DND-41 (cell line): Measurements from ENCODE around the gene CRISPLD2.

Experiments
- ATAC-seq: fragments of 200-7000 bp; cut with Tn5 transposase; 3 replicates; pipeline ENCODE4 v1.9.1; 2021; ENCODE audit warnings: low read depth; ENCODE audit not compliant: insufficient read depth
- DNase-seq: peaks from one replicate; pipeline ENCODE4 v3.0.0-alpha.2; 2020
- H2AFZ ChIP-seq: 2 replicates; pipeline ENCODE4 v1.6.0; 2012; ENCODE audit warnings: low read depth, low read length
- H3K27ac ChIP-seq: 2 replicates; pipeline ENCODE4 v1.5.1; 2012; ENCODE audit warnings: low read length, inconsistent platforms
- H3K27me3 ChIP-seq: fragments of 200-600 bp; sonication (generic); 2 replicates; pipeline ENCODE4 v1.6.0; 2012; ENCODE audit warnings: low read length, mild to moderate bottlenecking, inconsistent platforms; ENCODE audit not compliant: insufficient read depth, poor library complexity
- H3K36me3 ChIP-seq: 2 replicates; pipeline ENCODE4 v1.5.1; 2012; ENCODE audit warnings: low read length, inconsistent platforms; ENCODE audit not compliant: insufficient read depth
- H3K4me1 ChIP-seq: 2 replicates; pipeline ENCODE4 v1.5.1; 2012; ENCODE audit warnings: mild to moderate bottlenecking, low read length; ENCODE audit not compliant: insufficient read depth
- H3K4me2 ChIP-seq: 2 replicates; pipeline ENCODE4 v1.6.0; 2012; ENCODE audit warnings: mild to moderate bottlenecking, moderate library complexity, low read length, inconsistent platforms; ENCODE audit not compliant: insufficient read depth
- H3K4me3 ChIP-seq, 2 experiments: fragments of 200-600 bp in 1 of 2; shearing (Covaris generic) in 1 of 2; 2 replicates each; pipeline ENCODE4 v1.5.1; 2012 to 2016; ENCODE audit warnings: inconsistent platforms in 2 of 2, low read length in 2 of 2, mild to moderate bottlenecking in 2 of 2, low read depth in 1 of 2, moderate library complexity in 1 of 2
- H3K79me2 ChIP-seq: 2 replicates; pipeline ENCODE4 v1.6.0; 2012; ENCODE audit warnings: low read length, inconsistent platforms; ENCODE audit not compliant: insufficient read depth
- H3K9ac ChIP-seq: 2 replicates; pipeline ENCODE4 v1.6.0; 2012; ENCODE audit warnings: low read depth, mild to moderate bottlenecking, inconsistent platforms, low read length, moderate library complexity
- H3K9me3 ChIP-seq: 2 replicates; pipeline ENCODE4 v1.5.1; 2012; ENCODE audit warnings: low read length, moderate library complexity, mild to moderate bottlenecking, inconsistent platforms; ENCODE audit not compliant: insufficient read depth, severe bottlenecking
- H4K20me1 ChIP-seq: 2 replicates; pipeline ENCODE4 v1.6.0; 2012; ENCODE audit warnings: low read length; ENCODE audit not compliant: insufficient read depth
- CTCF ChIP-seq: IDR thresholded peaks from 2 replicates; pipeline ENCODE4 v1.5.1; 2012; ENCODE audit warnings: borderline replicate concordance, low read length, moderate library complexity, mild to moderate bottlenecking; ENCODE audit not compliant: poor library complexity, severe bottlenecking; ENCODE audit errors: extremely low read depth
- EZH2 ChIP-seq: IDR thresholded peaks from 3 replicates; pipeline ENCODE4 v1.6.1; 2012; ENCODE audit warnings: borderline replicate concordance, low read depth, mild to moderate bottlenecking, moderate library complexity, low read length, inconsistent platforms; ENCODE audit not compliant: severe bottlenecking

CRISPLD2 gene

GRCh38 chr16:84836234-84836647 is 16.5 kb downstream of the CRISPLD2 start:
- H3K27ac ChIP-seq = no peak overlapping the region
- H3K27me3 ChIP-seq = no peaks in the 10 kb centered on the region
- H3K4me1 ChIP-seq = no peaks in the 10 kb centered on the region
- H3K9me3 ChIP-seq = no peaks in the 10 kb centered on the region
- peaks cover 8% of the 10 kb centered on the region; the same call in 1 of the 2 replicates for H4K20me1 ChIP-seq
- DNase-seq (no peak), ATAC-seq (no peak)
- H3K79me2 ChIP-seq = no peaks in the 10 kb centered on the region
- no peak overlapping the region for H2AFZ ChIP-seq
- no peak overlapping the region for H3K9ac ChIP-seq
- no peak overlapping the region for H3K4me2 ChIP-seq
- H3K4me3 ChIP-seq = no peak overlapping the region
- TF ChIP-seq EZH2 = no peak
- no peak for TF ChIP-seq CTCF
- H3K36me3 ChIP-seq = no peaks in the 10 kb centered on the region

- Histone ChIP-seq H3K27me3 (no peaks in the 10 kb centered on the region), H3K79me2 (no peaks in the 10 kb centered on the region), H4K20me1 (peaks cover 8% of the 10 kb centered on the region; the same call in 1 of the 2 replicates), H3K4me1 (no peaks in the 10 kb centered on the region), H3K9ac (no peak overlapping the region), H3K4me3 (no peak overlapping the region), H3K9me3 (no peaks in the 10 kb centered on the region), H3K4me2 (no peak overlapping the region), H3K36me3 (no peaks in the 10 kb centered on the region), H2AFZ (no peak overlapping the region), H3K27ac (no peak overlapping the region)
- TF ChIP-seq EZH2 (no peak), CTCF (no peak)
- ATAC-seq (no peak), DNase-seq (no peak)
Measured at GRCh38 chr16:84836967-84837366, 17.2 kb downstream of the CRISPLD2 start.

- Histone ChIP-seq H3K27ac (no peak overlapping the region), H3K27me3 (peaks cover 5% of the 10 kb centered on the region), H3K79me2 (no peaks in the 10 kb centered on the region), H2AFZ (no peak overlapping the region), H3K4me1 (no peaks in the 10 kb centered on the region), H3K9me3 (no peaks in the 10 kb centered on the region), H3K4me3 (no peak overlapping the region), H3K4me2 (no peak overlapping the region), H4K20me1 (peaks cover 8% of the 10 kb centered on the region; the same call in 1 of the 2 replicates), H3K36me3 (no peaks in the 10 kb centered on the region), H3K9ac (no peak overlapping the region)
- ATAC-seq (no peak), DNase-seq (no peak)
- TF ChIP-seq CTCF = no peak
Measured at GRCh38 chr16:84838383-84838948, 18.7 kb downstream of the CRISPLD2 start.

- DNase-seq (no peak), ATAC-seq (no peak)
- no peak overlapping the region for H3K4me3 ChIP-seq
- no peaks in the 10 kb centered on the region for H3K9me3 ChIP-seq
- peaks cover 7% of the 10 kb centered on the region for H3K27me3 ChIP-seq
- no peaks in the 10 kb centered on the region for H3K36me3 ChIP-seq
- H4K20me1 ChIP-seq = peaks cover 8% of the 10 kb centered on the region; the same call in 1 of the 2 replicates
- no peak overlapping the region for H3K4me2 ChIP-seq
- no peak overlapping the region for H3K9ac ChIP-seq
- H3K27ac ChIP-seq = no peak overlapping the region
- TF ChIP-seq EZH2 (no peak), CTCF (no peak)
- no peaks in the 10 kb centered on the region for H3K79me2 ChIP-seq
- no peak overlapping the region for H2AFZ ChIP-seq
- no peaks in the 10 kb centered on the region for H3K4me1 ChIP-seq
Measured at GRCh38 chr16:84839054-84839453, 19.3 kb downstream of the CRISPLD2 start.
